B cell (primary cell): ENCODE data around the gene RAI1. TPM values are rescaled to one million over a fixed set of nuclear protein-coding genes. Genes with fewer than 3 reads are reported as not detected.

Experiments
- ATAC-seq: fragments of 200-7000 bp; cut with Tn5 transposase; one replicate; pipeline ENCODE4 v1.10.0; 2021; ENCODE audit warnings: low read depth, mild to moderate bottlenecking, moderate number of reproducible peaks, moderate library complexity
- CTCF ChIA-PET: fragments of 350-600 bp; sonication (Branson Sonifier 250); formaldehyde crosslinking; loops from one replicate; lab custom pipeline; 2021; ENCODE audit warnings: antibody characterized with exemption, inconsistent platforms; lab: Charles Lee
- POLR2A ChIA-PET: fragments of 350-600 bp; sonication (Branson Sonifier 250); formaldehyde crosslinking; loops from one replicate; lab custom pipeline; 2021; ENCODE audit warnings: antibody characterized with exemption; lab: Charles Lee
- DNase-seq: peaks from one replicate; pipeline ENCODE4 v3.0.0; 2013
- H2AFZ ChIP-seq: 2 replicates; pipeline ENCODE4 v1.6.1; 2012; ENCODE audit warnings: mild to moderate bottlenecking, low read depth, low read length; ENCODE audit not compliant: insufficient read depth, poor library complexity, severe bottlenecking
- H3K27ac ChIP-seq, 2 donors: 1 replicate in 1 of 2; 2 replicates in 1 of 2; pipeline ENCODE4 v1.5.1; 2012 to 2013; ENCODE audit warnings: low read length in 2 of 2, mild to moderate bottlenecking in 2 of 2, moderate library complexity in 1 of 2
- H3K27me3 ChIP-seq, 4 experiments: fragments of 200-600 bp in 1 of 4; sonication (generic) in 1 of 4; replicated peaks in 1 of 4; 1 replicate in 2 of 4; 2 replicates in 2 of 4; pipeline versions ENCODE4 v1.6.1 to v1.7.0; 2013 to 2016; ENCODE audit warnings: low read length in 3 of 4, mild to moderate bottlenecking in 2 of 4, mixed read lengths in 1 of 4, moderate library complexity in 1 of 4; ENCODE audit not compliant: insufficient read depth in 4 of 4, control insufficient read depth in 3 of 4; ENCODE audit errors: control extremely low read depth in 1 of 4
- H3K36me3 ChIP-seq, 2 experiments: replicated peaks in 1 of 2; 1 replicate in 1 of 2; 2 replicates in 1 of 2; pipeline versions ENCODE4 v1.6.1 to v1.7.1; 2013; ENCODE audit warnings: low read length in 1 of 2; ENCODE audit not compliant: insufficient read depth in 2 of 2, control insufficient read depth in 1 of 2; ENCODE audit errors: control extremely low read depth in 1 of 2, extremely low read depth in 1 of 2
- H3K4me1 ChIP-seq, 2 donors: fragments of 200-600 bp in 1 of 2; sonication (generic) in 1 of 2; 1 replicate in 1 of 2; 2 replicates in 1 of 2; pipeline versions ENCODE4 v1.5.1 to v1.6.1; 2013 to 2017; ENCODE audit warnings: low read length in 2 of 2; ENCODE audit not compliant: control insufficient read depth in 2 of 2, insufficient read depth in 2 of 2
- H3K4me2 ChIP-seq: replicated peaks from 2 replicates; pipeline ENCODE3; 2012; ENCODE audit warnings: mild to moderate bottlenecking, low read depth, low read length; ENCODE audit not compliant: poor library complexity, severe bottlenecking
- H3K4me3 ChIP-seq, 5 experiments: fragments of 200-600 bp in 1 of 5; sonication (generic) in 1 of 5; 1 replicate in 3 of 5; 2 replicates in 2 of 5; pipeline versions ENCODE4 v1.5.1 to v1.7.0; 2011 to 2016; ENCODE audit warnings: low read length in 4 of 5, mild to moderate bottlenecking in 4 of 5, low read depth in 2 of 5, control low read depth in 1 of 5, moderate library complexity in 1 of 5; ENCODE audit not compliant: insufficient read depth in 1 of 5; ENCODE audit errors: control extremely low read depth in 1 of 5, extremely low read depth in 1 of 5
- H3K79me2 ChIP-seq: fragments of 200-600 bp; sonication (generic); one replicate; pipeline ENCODE4 v1.6.0; 2016; ENCODE audit warnings: low read length; ENCODE audit not compliant: control insufficient read depth, insufficient read depth
- H3K9ac ChIP-seq: fragments of 200-600 bp; sonication (generic); 2 replicates; pipeline ENCODE4 v1.6.1; 2017; ENCODE audit warnings: mild to moderate bottlenecking, low read length, moderate library complexity
- H3K9me3 ChIP-seq, 3 donors: one replicate each; pipeline versions ENCODE4 v1.6.1 to v1.7.1; 2013; ENCODE audit warnings: low read length in 2 of 3; ENCODE audit not compliant: control insufficient read depth in 2 of 3, insufficient read depth in 1 of 3; ENCODE audit errors: control extremely low read depth in 1 of 3
- H4K20me1 ChIP-seq: 2 replicates; pipeline ENCODE4 v1.6.0; 2012; ENCODE audit warnings: mild to moderate bottlenecking, low read length; ENCODE audit not compliant: insufficient read depth, control insufficient read depth, poor library complexity, severe bottlenecking
- H3K27ac Mint-ChIP-seq: one replicate; pipeline ENCODE4 v1.8.0; 2021; ENCODE audit warnings: mixed read lengths
- H3K27me3 Mint-ChIP-seq: one replicate; pipeline ENCODE4 v1.8.0; 2021; ENCODE audit warnings: mixed read lengths
- H3K4me1 Mint-ChIP-seq: one replicate; pipeline ENCODE4 v1.8.0; 2021; ENCODE audit warnings: mixed read lengths
- H3K4me3 Mint-ChIP-seq: one replicate; pipeline ENCODE4 v1.8.0; 2021; ENCODE audit warnings: mixed read lengths
- H3K9me3 Mint-ChIP-seq: one replicate; pipeline ENCODE4 v1.8.0; 2022; ENCODE audit warnings: mixed read lengths; ENCODE audit not compliant: insufficient read depth
- CTCF ChIP-seq: fragments of 200-600 bp; IDR thresholded peaks from one replicate; pipeline ENCODE4 v1.8.0; 2022; ENCODE audit warnings: antibody characterized with exemption, mild to moderate bottlenecking
- EZH2 ChIP-seq: IDR thresholded peaks from 2 replicates; pipeline ENCODE4 v1.6.1; 2012; ENCODE audit warnings: borderline replicate concordance, low read depth, mild to moderate bottlenecking, moderate library complexity, low read length; ENCODE audit not compliant: insufficient read depth, poor library complexity, severe bottlenecking
- WGBS: methylation state at CpG from one replicate; pipeline ENCODE4 v1.1.5; 2013; ENCODE audit warnings: missing lambda C conversion rate; ENCODE audit not compliant: insufficient coverage; 5-methylcytosine and 5-hydroxymethylcytosine counted together
- intact Hi-C: fragments of 100-400 bp; cut with micrococcal nuclease; formaldehyde crosslinking; loops from one replicate; pipeline ENCODE4 v1.10.0; 2022
- polyA plus RNA-seq: library from polyadenylated mRNA; depleted of rRNA; stranded (reverse); fragments of >200 nt; gene quantifications from 2 replicates; pipeline ENCODE4 v1.2.3, GENCODE V29; 2012
- total RNA-seq, 2 donors: library from RNA; stranded (reverse); fragments of 120-200 nt in 1 of 2; gene quantifications; 1 replicate in 1 of 2; 2 replicates in 1 of 2; pipeline versions ENCODE4 v1.2.3 to v1.2.4, GENCODE V29; 2013 to 2022

Gene RAI1
- total and polyA plus RNA-seq, 2 donors (not counting 1 experiment from before 2014, with no cell fraction given), result 4.7 to 34.0 TPM

DNA sequence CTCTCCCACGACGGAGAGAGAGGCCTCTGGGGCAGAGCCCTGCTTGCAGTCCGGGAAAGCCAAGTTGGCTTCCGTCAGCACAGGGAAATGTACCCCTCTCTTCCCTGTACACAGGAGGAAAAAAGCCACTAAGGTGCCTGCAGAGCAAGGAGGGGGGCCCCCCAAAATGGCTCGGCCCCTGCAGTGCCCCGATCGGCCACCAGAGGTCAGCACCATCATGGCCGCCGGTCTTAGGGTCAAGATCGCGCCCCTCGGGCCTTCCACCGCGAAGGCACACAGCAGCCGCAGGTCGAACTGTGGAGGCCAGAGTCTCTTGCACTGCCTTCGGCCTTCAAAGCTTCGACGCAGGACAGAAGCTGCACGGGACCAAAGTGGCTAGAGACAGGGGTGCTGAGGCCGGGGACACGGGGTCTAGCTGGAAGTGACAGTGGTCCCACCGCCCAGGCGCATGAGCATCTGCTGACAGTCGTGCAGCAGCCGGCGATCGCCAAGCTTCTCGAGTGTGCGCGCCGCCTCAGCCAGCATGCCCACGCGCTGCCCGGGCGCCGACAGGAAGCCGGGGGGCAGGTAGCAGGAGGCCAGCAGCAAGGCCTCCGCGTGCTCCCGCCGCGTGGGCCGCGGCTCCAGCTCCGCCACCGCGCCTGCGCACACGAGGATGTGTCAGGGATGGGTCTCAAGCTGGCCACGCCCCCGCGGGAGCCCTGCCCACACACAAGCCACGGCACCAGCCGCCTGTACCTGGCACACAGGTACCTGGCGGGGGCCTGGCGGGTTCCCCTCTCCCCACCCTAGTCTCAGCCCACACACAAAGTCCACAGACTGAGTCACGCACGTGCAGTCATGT lies 131.2 kb downstream of the RAI1 start:
- ChIA-PET CTCF (interaction anchor here (0.7 to 6.4 kb wide), 25 partner anchors 9 to 221 kb away, joined by 3 to 109 read pairs (median 9); partner anchors contain the start of genes RAI1 and SREBF1), POLR2A (interaction anchor here (0.7 to 1.1 kb wide), 2 partner anchors 24 to 176 kb away, joined by 3 to 4 read pairs; partner anchors contain the start of gene SREBF1)
- H3K9ac ChIP-seq, result no peak overlapping the region
- ATAC-seq (peak; percentile 86), DNase-seq (peak; percentile 82)
- TF ChIP-seq EZH2, result no peak
- TF ChIP-seq CTCF, result peak; percentile 100
- peaks cover 0 to 26% of the 10 kb centered on the region in 2 experiments for H3K36me3 ChIP-seq
- H3K27me3 ChIP-seq, result no peaks in the 10 kb centered on the region
- H3K4me1 ChIP-seq, result peaks cover 0 to 9% of the 10 kb centered on the region in 2 donors
- Mint-ChIP-seq H3K27ac (no peak overlapping the region), H3K27me3 (no peaks in the 10 kb centered on the region), H3K9me3 (no peaks in the 10 kb centered on the region), H3K4me1 (peaks cover 7% of the 10 kb centered on the region), H3K4me3 (no peak overlapping the region)
- intact Hi-C loops, result loop anchor here (1.0 kb wide), 2 partner anchors 24 to 48 kb away; partner anchors contain the start of gene SREBF1
- no peaks in the 10 kb centered on the region for H3K9me3 ChIP-seq
- H3K4me3 ChIP-seq, result no peak overlapping the region
- H2AFZ ChIP-seq, result peak overlapping the region; percentile 52
- 72% methylated on average over 57 of the region's 59 CpGs for WGBS
- no peaks in the 10 kb centered on the region for H3K79me2 ChIP-seq
- H3K27ac ChIP-seq, result no peak overlapping the region
- H3K4me2 ChIP-seq, result peak overlapping the region; percentile 44
- H4K20me1 ChIP-seq, result peaks cover 14% of the 10 kb centered on the region
